ENCODE measurements around the gene SYDE2. TPM values are rescaled to one million over a fixed set of nuclear protein-coding genes. Genes with fewer than 3 reads are reported as not detected.
"Not testable (repeated sequence)": the region's sequence is repeated elsewhere in the genome, so short reads cannot be mapped to it uniquely, and the experiment has no call there.

SYDE2 gene
- 0.78 and 1.2 TPM in 2 replicates for total RNA-seq (2014; rRNA removed; shearing (Covaris generic))

GRCh38 chr1:85200463-85201339, at the start of gene SYDE2:
Gene SYDE2, minus strand, starts transcription at chr1:85201016. Its CDS starts 20 bp downstream, at chr1:85200996.
- DNase-seq (ENCODE audit: low read depth), result peak; percentile 60

GRCh38 chr1:85249042-85249441, 48.2 kb upstream of the SYDE2 start:
- not testable (repeated sequence) for DNase-seq (ENCODE audit: low read depth)

- no peak for DNase-seq (ENCODE audit: low read depth)
Measured at GRCh38 chr1:85245891-85246290, 45.1 kb upstream of the SYDE2 start.

GRCh38 chr1:85245456-85245855, 44.6 kb upstream of the SYDE2 start:
- no peak for DNase-seq (ENCODE audit: low read depth)

GRCh38 chr1:85244271-85245061, 43.6 kb upstream of the SYDE2 start:
- DNase-seq (ENCODE audit: low read depth), result peak; percentile 80

GRCh38 chr1:85243372-85243771, 42.6 kb upstream of the SYDE2 start:
- DNase-seq (ENCODE audit: low read depth), result peak; percentile 13

GRCh38 chr1:85240643-85241042, 39.8 kb upstream of the SYDE2 start:
- DNase-seq (ENCODE audit: low read depth), result no peak

GRCh38 chr1:85240174-85240601, 39.4 kb upstream of the SYDE2 start:
- peak; percentile 30 for DNase-seq (ENCODE audit: low read depth)

- DNase-seq (ENCODE audit: low read depth), result no peak
Measured at GRCh38 chr1:85237613-85238012, 36.8 kb upstream of the SYDE2 start.

GRCh38 chr1:85230305-85230977, 29.6 kb upstream of the SYDE2 start:
- no peak for DNase-seq (ENCODE audit: low read depth)

- DNase-seq (ENCODE audit: low read depth), result no peak
Measured at GRCh38 chr1:85229574-85230097, 28.8 kb upstream of the SYDE2 start.

GRCh38 chr1:85228972-85229371, 28.2 kb upstream of the SYDE2 start:
- DNase-seq (ENCODE audit: low read depth), result no peak

- no peak for DNase-seq (ENCODE audit: low read depth)
Measured at GRCh38 chr1:85225624-85226380, 25.0 kb upstream of the SYDE2 start.

GRCh38 chr1:85224734-85225623, 24.2 kb upstream of the SYDE2 start:
- no peak for DNase-seq (ENCODE audit: low read depth)

- DNase-seq (ENCODE audit: low read depth), result no peak
Measured at GRCh38 chr1:85224295-85224694, 23.5 kb upstream of the SYDE2 start.

- no peak for DNase-seq (ENCODE audit: low read depth)
Measured at GRCh38 chr1:85223334-85223733, 22.5 kb upstream of the SYDE2 start.

- no peak for DNase-seq (ENCODE audit: low read depth)
Measured at GRCh38 chr1:85220756-85221201, 20.0 kb upstream of the SYDE2 start.

GRCh38 chr1:85219853-85220610, 19.2 kb upstream of the SYDE2 start:
- DNase-seq (ENCODE audit: low read depth), result no peak

GRCh38 chr1:85216697-85217096, 15.9 kb upstream of the SYDE2 start:
- no peak for DNase-seq (ENCODE audit: low read depth)
